Sigmoid colon (tissue), 7 donors: Measurements from ENCODE around the gene RB1. TPM values are rescaled to one million over a fixed set of nuclear protein-coding genes. Genes with fewer than 3 reads are reported as not detected.
"Not testable (repeated sequence)": the region's sequence is repeated elsewhere in the genome, so short reads cannot be mapped to it uniquely, and the experiment has no call there.

Experiments
- DNase-seq: peaks from one replicate; pipeline ENCODE4 v3.0.0-alpha.2; 2019
- H3K27ac ChIP-seq, 4 donors: fragments of 200-600 bp; sonication (generic); one replicate each; pipeline ENCODE4 v1.5.1; 2016 to 2019; ENCODE audit warnings: mild to moderate bottlenecking in 1 of 4
- H3K27me3 ChIP-seq, 3 donors: fragments of 200-600 bp; sonication (generic); one replicate each; pipeline ENCODE4 v1.5.1; 2019; ENCODE audit warnings: mild to moderate bottlenecking in 1 of 3
- H3K36me3 ChIP-seq, 4 donors: fragments of 200-600 bp; sonication (generic); one replicate each; pipeline ENCODE4 v1.5.1; 2016 to 2019
- H3K4me1 ChIP-seq, 4 donors: fragments of 200-600 bp; sonication (generic); one replicate each; pipeline ENCODE4 v1.5.1; 2017 to 2019
- H3K4me3 ChIP-seq, 4 donors: fragments of 200-600 bp; sonication (generic); one replicate each; pipeline ENCODE4 v1.5.1; 2017 to 2019; ENCODE audit warnings: mild to moderate bottlenecking in 2 of 4, moderate library complexity in 1 of 4
- H3K9me3 ChIP-seq, 4 donors: fragments of 200-600 bp in 3 of 4; sonication (generic) in 3 of 4; one replicate each; pipeline versions ENCODE4 v1.5.1 to v1.6.1; 2013 to 2019
- CTCF ChIP-seq, 4 experiments: fragments of 450-650 bp in 3 of 4; fragments of 200-600 bp in 1 of 4; IDR thresholded peaks; one replicate each; pipeline ENCODE4 v1.5.1; 2016 to 2019; ENCODE audit warnings: antibody characterized with exemption in 4 of 4, mild to moderate bottlenecking in 3 of 4, moderate library complexity in 2 of 4
- EP300 ChIP-seq, 4 donors: sonication (generic); formaldehyde crosslinking; IDR thresholded peaks; one replicate each; pipeline ENCODE4 v1.6.1; 2017; ENCODE audit warnings: antibody characterized with exemption in 4 of 4
- POLR2A ChIP-seq, 2 donors: fragments of 450-650 bp; IDR thresholded peaks; one replicate each; pipeline ENCODE4 v1.6.1; 2016; ENCODE audit warnings: antibody characterized with exemption in 2 of 2, mild to moderate bottlenecking in 2 of 2, moderate library complexity in 2 of 2
- POLR2AphosphoS5 ChIP-seq, 4 donors: sonication (generic); formaldehyde crosslinking; IDR thresholded peaks; one replicate each; pipeline ENCODE4 v1.6.1; 2017; ENCODE audit warnings: antibody characterized with exemption in 4 of 4
- WGBS, 2 donors: extraction: QIAGEN DNeasy Blood & Tissue Kit; methylation state at CpG; one replicate each; pipeline ENCODE4 v1.1.7; 2013; 5-methylcytosine and 5-hydroxymethylcytosine counted together
- intact Hi-C: fragments of 100-400 bp; cut with DNase I; formaldehyde crosslinking; loops from one replicate; pipeline ENCODE4 v1.15.1; 2023
- polyA plus RNA-seq, 3 donors: library from polyadenylated mRNA; stranded (reverse); fragments of 200-250 nt; gene quantifications; one replicate each; pipeline ENCODE4 v1.2.3, GENCODE V29; 2013
- total RNA-seq, 4 donors: library from RNA; depleted of rRNA; stranded (reverse); fragments of >200 nt; gene quantifications; one replicate each; pipeline ENCODE4 v1.1.0, GENCODE V29; 2016
- donor health status: healthy with polysubstance abuse.
- donor health status: Bipolar disorder and iron deficiency.
- donor health status: healthy.

RB1 gene
- total and polyA plus RNA-seq, 7 donors, result 15.6 to 35.6 (median 31.1) TPM

GRCh38 chr13:48424212-48424611 is 120.7 kb downstream of the RB1 start:
- Histone ChIP-seq H3K27me3 (no peaks in the 10 kb centered on the region), H3K27ac (no peak overlapping the region), H3K4me3 (no peak overlapping the region), H3K36me3 (no peaks in the 10 kb centered on the region), H3K4me1 (no peaks in the 10 kb centered on the region), H3K9me3 (no peaks in the 10 kb centered on the region)
- intact Hi-C loops, result no loop called here
- DNase-seq, result no peak
- TF ChIP-seq POLR2A (IDR thresholded peaks at IDR 0.05) (no peak), POLR2AphosphoS5 (IDR thresholded peaks at IDR 0.05) (no peak), CTCF (IDR thresholded peaks at IDR 0.05) (no peak), EP300 (IDR thresholded peaks at IDR 0.05) (no peak)
- WGBS, 2 donors, result 93 to 96% methylated on average over 3 of the region's 3 CpGs

- no peak overlapping the region for H3K27ac ChIP-seq
- H3K4me1 ChIP-seq, result no peaks in the 10 kb centered on the region
- H3K27me3 ChIP-seq, result no peaks in the 10 kb centered on the region
- no peak for TF ChIP-seq POLR2AphosphoS5 (IDR thresholded peaks at IDR 0.05)
- TF ChIP-seq POLR2A (IDR thresholded peaks at IDR 0.05), result no peak
- no peak for TF ChIP-seq EP300 (IDR thresholded peaks at IDR 0.05)
- no peak for TF ChIP-seq CTCF (IDR thresholded peaks at IDR 0.05)
- H3K4me3 ChIP-seq, result no peak overlapping the region
- H3K9me3 ChIP-seq, result no peaks in the 10 kb centered on the region
- no peaks in the 10 kb centered on the region for H3K36me3 ChIP-seq
- DNase-seq, result no peak
- intact Hi-C loops, result no loop called here
Observed at GRCh38 chr13:48426052-48426451, 122.5 kb downstream of the RB1 start.

GRCh38 chr13:48426755-48427298 is 123.3 kb downstream of the RB1 start:
- 88 to 93% methylated on average over 8 of the region's 9 CpGs for WGBS, 2 donors
- intact Hi-C loops, H3K9me3 ChIP-seq, H3K27ac ChIP-seq, DNase-seq, H3K4me1 ChIP-seq, H3K36me3 ChIP-seq, H3K27me3 ChIP-seq, H3K4me3 ChIP-seq: not testable (repeated sequence)

GRCh38 chr13:48429036-48429435 is 125.5 kb downstream of the RB1 start:
- WGBS, 2 donors, result 90 to 97% methylated on average over 3 of the region's 3 CpGs
- TF ChIP-seq POLR2AphosphoS5 (IDR thresholded peaks at IDR 0.05), result no peak
- TF ChIP-seq EP300 (IDR thresholded peaks at IDR 0.05), result no peak
- TF ChIP-seq POLR2A (IDR thresholded peaks at IDR 0.05), result no peak
- TF ChIP-seq CTCF (IDR thresholded peaks at IDR 0.05), result no peak
- Histone ChIP-seq H3K27ac (no peak overlapping the region), H3K4me1 (peaks cover 0 to 17% (median 12%) of the 10 kb centered on the region in 4 donors), H3K36me3 (no peaks in the 10 kb centered on the region), H3K9me3 (no peaks in the 10 kb centered on the region), H3K27me3 (no peaks in the 10 kb centered on the region), H3K4me3 (no peak overlapping the region)
- DNase-seq, result peak; percentile 52
- intact Hi-C loops, result no loop called here

- Histone ChIP-seq H3K36me3 (no peaks in the 10 kb centered on the region), H3K27me3 (no peaks in the 10 kb centered on the region), H3K4me1 (peaks cover 0 to 17% (median 12%) of the 10 kb centered on the region in 4 donors), H3K9me3 (no peaks in the 10 kb centered on the region), H3K4me3 (no peak overlapping the region), H3K27ac (no peak overlapping the region)
- intact Hi-C loops, result no loop called here
- TF ChIP-seq POLR2AphosphoS5 (IDR thresholded peaks at IDR 0.05) (no peak), EP300 (IDR thresholded peaks at IDR 0.05) (no peak), POLR2A (IDR thresholded peaks at IDR 0.05) (no peak), CTCF (IDR thresholded peaks at IDR 0.05) (no peak)
- no peak for DNase-seq
Observed at GRCh38 chr13:48429886-48430285, 126.3 kb downstream of the RB1 start.
